ENCODE measurements around the gene NEDD4L. TPM values are rescaled to one million over a fixed set of nuclear protein-coding genes. Genes with fewer than 3 reads are reported as not detected.

Gene NEDD4L
- total RNA-seq, 1 donor from 2014 or later, result 32.6 TPM

DNA sequence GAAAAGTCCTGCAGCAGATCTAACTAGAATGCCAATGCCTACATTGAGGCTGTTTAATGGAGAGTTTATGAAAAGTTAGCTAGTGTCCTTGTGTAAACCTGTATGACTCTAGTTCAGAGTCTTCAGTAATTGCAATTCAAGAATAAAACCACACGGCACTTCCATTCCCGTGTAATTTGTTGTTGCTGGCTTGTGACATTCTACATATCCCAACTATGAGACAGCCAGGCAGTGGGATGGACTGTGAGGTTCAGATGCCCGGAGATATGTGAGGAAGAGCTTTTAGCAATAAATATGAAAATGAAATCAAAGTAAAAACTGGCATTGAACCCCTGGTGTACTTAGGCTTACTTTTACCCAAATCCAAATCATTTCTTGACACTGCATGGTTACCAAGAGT is 263.4 kb downstream of the NEDD4L start:
- ATAC-seq (ENCODE audit: low read depth), result no peak
- H3K9me3 Mint-ChIP-seq, result peaks cover 9% of the 10 kb centered on the region
- H3K4me3 Mint-ChIP-seq, result no peak overlapping the region
- H3K27ac Mint-ChIP-seq, result no peak overlapping the region
- ChIA-PET POLR2A (no interaction called here), CTCF (no interaction called here)
- intact Hi-C loops (cut with micrococcal nuclease), result no loop called here
- TF ChIP-seq, protein P1, sequence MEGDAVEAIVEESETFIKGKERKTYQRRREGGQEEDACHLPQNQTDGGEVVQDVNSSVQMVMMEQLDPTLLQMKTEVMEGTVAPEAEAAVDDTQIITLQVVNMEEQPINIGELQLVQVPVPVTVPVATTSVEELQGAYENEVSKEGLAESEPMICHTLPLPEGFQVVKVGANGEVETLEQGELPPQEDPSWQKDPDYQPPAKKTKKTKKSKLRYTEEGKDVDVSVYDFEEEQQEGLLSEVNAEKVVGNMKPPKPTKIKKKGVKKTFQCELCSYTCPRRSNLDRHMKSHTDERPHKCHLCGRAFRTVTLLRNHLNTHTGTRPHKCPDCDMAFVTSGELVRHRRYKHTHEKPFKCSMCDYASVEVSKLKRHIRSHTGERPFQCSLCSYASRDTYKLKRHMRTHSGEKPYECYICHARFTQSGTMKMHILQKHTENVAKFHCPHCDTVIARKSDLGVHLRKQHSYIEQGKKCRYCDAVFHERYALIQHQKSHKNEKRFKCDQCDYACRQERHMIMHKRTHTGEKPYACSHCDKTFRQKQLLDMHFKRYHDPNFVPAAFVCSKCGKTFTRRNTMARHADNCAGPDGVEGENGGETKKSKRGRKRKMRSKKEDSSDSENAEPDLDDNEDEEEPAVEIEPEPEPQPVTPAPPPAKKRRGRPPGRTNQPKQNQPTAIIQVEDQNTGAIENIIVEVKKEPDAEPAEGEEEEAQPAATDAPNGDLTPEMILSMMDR (IDR thresholded peaks at IDR 0.05), result no peak
- DNase-seq, result no peak
- peaks cover 32% of the 10 kb centered on the region for H3K4me1 Mint-ChIP-seq
- H3K36me3 Mint-ChIP-seq (ENCODE audit: low read depth), result peaks cover 2% of the 10 kb centered on the region
- H3K27me3 Mint-ChIP-seq, result no peaks in the 10 kb centered on the region

DNA sequence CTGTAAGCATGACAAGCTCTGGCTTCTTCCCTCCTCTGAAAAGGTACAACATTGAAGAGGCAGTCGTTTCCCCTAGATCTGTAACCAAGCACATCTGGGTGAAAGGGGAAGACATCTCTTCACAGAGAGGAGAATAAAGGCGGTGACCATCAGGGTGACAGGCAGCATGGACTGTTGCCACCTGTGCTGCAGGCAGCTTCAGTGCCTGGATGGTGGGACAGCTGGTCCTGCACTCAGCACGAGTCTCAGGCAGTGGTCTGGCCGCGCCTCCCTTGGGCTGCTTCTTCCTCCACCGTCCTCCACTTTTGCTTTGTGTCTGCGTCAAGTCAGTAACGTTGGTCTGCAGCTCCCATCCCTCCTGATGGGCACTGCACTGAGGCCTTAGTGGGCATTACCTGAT is 264.4 kb downstream of the NEDD4L start:
- ATAC-seq (ENCODE audit: low read depth), result no peak
- no peak for DNase-seq
- ChIA-PET POLR2A (no interaction called here), CTCF (no interaction called here)
- TF ChIP-seq, protein P1 (IDR thresholded peaks at IDR 0.05), result no peak
- peaks cover 9% of the 10 kb centered on the region for H3K9me3 Mint-ChIP-seq
- peaks cover 25% of the 10 kb centered on the region for H3K4me1 Mint-ChIP-seq
- no peak overlapping the region for H3K4me3 Mint-ChIP-seq
- no peak overlapping the region for H3K27ac Mint-ChIP-seq
- intact Hi-C loops (cut with micrococcal nuclease), result no loop called here
- H3K36me3 Mint-ChIP-seq (ENCODE audit: low read depth), result peaks cover 2% of the 10 kb centered on the region
- H3K27me3 Mint-ChIP-seq, result no peaks in the 10 kb centered on the region

DNA sequence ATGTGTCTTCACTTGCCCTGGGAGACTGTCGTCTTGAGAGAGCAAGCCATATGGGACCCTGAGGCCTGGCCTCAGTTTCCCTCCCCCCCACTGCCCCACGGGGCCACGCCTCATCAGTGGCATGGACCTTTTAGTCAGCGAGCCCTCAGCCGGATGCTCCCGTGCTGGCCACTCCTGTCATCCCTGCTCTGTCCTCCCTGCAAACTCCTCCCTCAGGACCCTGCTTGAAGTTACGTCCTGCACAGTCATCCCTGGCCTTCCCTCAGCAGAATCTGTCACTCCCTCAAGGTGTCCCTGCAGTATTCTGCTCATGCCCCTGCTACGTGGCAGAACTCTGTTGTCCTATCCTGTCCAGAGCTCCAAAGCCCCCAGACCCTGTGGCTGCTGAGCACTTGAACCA is 265.1 kb downstream of the NEDD4L start:
- POLR2A ChIA-PET, result no interaction called here
- H3K4me3 Mint-ChIP-seq, result no peak overlapping the region
- TF ChIP-seq, protein P1 (IDR thresholded peaks at IDR 0.05), result no peak
- H3K27me3 Mint-ChIP-seq, result no peaks in the 10 kb centered on the region
- H3K36me3 Mint-ChIP-seq (ENCODE audit: low read depth), result peaks cover 2% of the 10 kb centered on the region
- intact Hi-C loops (cut with micrococcal nuclease), result no loop called here
- peaks cover 9% of the 10 kb centered on the region for H3K9me3 Mint-ChIP-seq
- H3K4me1 Mint-ChIP-seq, result peaks cover 22% of the 10 kb centered on the region
- DNase-seq, result no peak
- CTCF ChIA-PET, result no interaction called here
- no peak overlapping the region for H3K27ac Mint-ChIP-seq
- no peak for ATAC-seq (ENCODE audit: low read depth)

- CTCF ChIA-PET, result interaction anchor here (1.1 kb wide), 1 partner anchor 16 kb away, joined by 3 read pairs; no protein-coding TSS in a partner anchor
Observed at GRCh38 chr18:58309610-58310239, 265.7 kb downstream of the NEDD4L start.

DNA sequence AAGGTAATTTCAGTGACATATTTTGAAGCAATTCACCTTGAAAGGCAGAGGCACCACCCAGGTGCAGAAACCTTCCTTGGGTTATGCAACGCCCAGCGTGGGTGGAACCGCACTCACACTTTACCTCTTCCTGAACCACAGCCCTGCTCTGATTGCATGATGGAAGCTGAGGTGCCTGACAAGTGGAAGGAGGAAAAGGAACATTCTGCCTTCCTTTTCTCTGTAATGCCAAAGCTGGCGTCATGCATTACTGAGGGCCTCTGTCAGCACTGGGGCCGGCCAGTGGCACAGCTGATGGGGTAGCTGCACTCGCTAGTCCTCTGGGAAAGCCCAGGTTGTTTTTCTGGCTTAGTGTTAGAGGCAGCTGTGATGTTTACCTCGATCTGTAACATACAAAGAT is 266.5 kb downstream of the NEDD4L start:
- no peak overlapping the region for H3K27ac Mint-ChIP-seq
- TF ChIP-seq, protein P1 (IDR thresholded peaks at IDR 0.05), result no peak
- peaks cover 6% of the 10 kb centered on the region for H3K9me3 Mint-ChIP-seq
- DNase-seq (no peak), ATAC-seq (ENCODE audit: low read depth) (no peak)
- H3K36me3 Mint-ChIP-seq (ENCODE audit: low read depth), result peaks cover 2% of the 10 kb centered on the region
- intact Hi-C loops (cut with micrococcal nuclease), result no loop called here
- H3K4me3 Mint-ChIP-seq, result no peak overlapping the region
- peaks cover 22% of the 10 kb centered on the region for H3K4me1 Mint-ChIP-seq
- H3K27me3 Mint-ChIP-seq, result no peaks in the 10 kb centered on the region
- ChIA-PET POLR2A (no interaction called here), CTCF (interaction anchor here (0.7 to 1.1 kb wide), 3 partner anchors 11 to 773 kb away, joined by 3 read pairs; no protein-coding TSS in a partner anchor)

More at GRCh38 chr18:58309610-58310239, 265.7 kb downstream of the NEDD4L start:
- no peak overlapping the region for H3K27ac Mint-ChIP-seq
- peaks cover 9% of the 10 kb centered on the region for H3K9me3 Mint-ChIP-seq
- no peak for ATAC-seq (ENCODE audit: low read depth)
- no peak overlapping the region for H3K4me3 Mint-ChIP-seq
- intact Hi-C loops (cut with micrococcal nuclease), result no loop called here
- peaks cover 22% of the 10 kb centered on the region for H3K4me1 Mint-ChIP-seq
- POLR2A ChIA-PET, result no interaction called here
- no peaks in the 10 kb centered on the region for H3K27me3 Mint-ChIP-seq
- DNase-seq, result no peak
- TF ChIP-seq, protein P1 (IDR thresholded peaks at IDR 0.05), result no peak
- H3K36me3 Mint-ChIP-seq (ENCODE audit: low read depth), result peaks cover 2% of the 10 kb centered on the region

Measured in activated B cell treated with CpG ODN at 0.5 μM for 24 hours (primary cell).